ENCODE results near the gene ZNF844. TPM values are rescaled to one million over a fixed set of nuclear protein-coding genes. Genes with fewer than 3 reads are reported as not detected.

Gene ZNF844
- total RNA-seq = 9.0 and 16.6 TPM in 2 replicates

GRCh38 chr19:12064590-12065538 lies at the start of gene ZNF844:
TSS of gene ZNF844 (plus strand) at chr19:12064731. CDS start at chr19:12064874, 143 bp downstream.

GRCh38 chr19:12035220-12036172 lies 29.0 kb upstream of the ZNF844 start, which contains the start of gene ZNF433:
TSS of gene ZNF433 (minus strand) at chr19:12035679. CDS start at chr19:12035539, 140 bp downstream.

GRCh38 chr19:12052497-12053169 lies 11.9 kb upstream of the ZNF844 start, which contains the start of gene ZNF878:
TSS of gene ZNF878 (minus strand) at chr19:12052961. CDS start at chr19:12052801, 160 bp downstream.

Other genes with a start within 250 kb of the ZNF844 start
- gene ZNF439, start 216.0 kb upstream of the ZNF844 start, total RNA-seq = 7.3 and 14.1 TPM in 2 replicates
- 10.0 and 12.1 TPM in 2 replicates for gene ZNF69, start 176.9 kb upstream of the ZNF844 start, total RNA-seq
- gene ZNF700, start 139.6 kb upstream of the ZNF844 start, total RNA-seq = 8.8 and 11.0 TPM in 2 replicates
- gene ZNF763, start 99.7 kb upstream of the ZNF844 start, total RNA-seq = 1.2 and 2.8 TPM in 2 replicates
- 5.6 and 9.9 TPM in 2 replicates for gene ZNF433, start 29.1 kb upstream of the ZNF844 start, total RNA-seq
- gene ZNF878, start 11.8 kb upstream of the ZNF844 start, total RNA-seq = 0.58 TPM in 1 of 2 replicates, not detected in the other
- 5.9 and 7.0 TPM in 2 replicates for gene ZNF20, start 75.6 kb downstream of the ZNF844 start, total RNA-seq
- gene ZNF625, start 92.0 kb downstream of the ZNF844 start, total RNA-seq = 15.9 and 18.6 TPM in 2 replicates
- gene ZNF136, start 98.4 kb downstream of the ZNF844 start, total RNA-seq = 8.1 and 10.7 TPM in 2 replicates
- gene ZNF44, start 230.2 kb downstream of the ZNF844 start, total RNA-seq = 7.3 and 15.2 TPM in 2 replicates